ENCODE results near the gene LMCD1. TPM values are rescaled to one million over a fixed set of nuclear protein-coding genes. Genes with fewer than 3 reads are reported as not detected.

Gene LMCD1
- total and polyA plus RNA-seq, 2 experiments from 2014 or later = 21.8 to 35.3 TPM

- TF ChIP-seq ZNF114 (CRISPR knock-in tag; IDR thresholded peaks at IDR 0.05) = no peak
- no peak for TF ChIP-seq POLR2AphosphoS5 (IDR thresholded peaks at IDR 0.05; ENCODE audit: low read depth)
- TF ChIP-seq, protein P1, sequence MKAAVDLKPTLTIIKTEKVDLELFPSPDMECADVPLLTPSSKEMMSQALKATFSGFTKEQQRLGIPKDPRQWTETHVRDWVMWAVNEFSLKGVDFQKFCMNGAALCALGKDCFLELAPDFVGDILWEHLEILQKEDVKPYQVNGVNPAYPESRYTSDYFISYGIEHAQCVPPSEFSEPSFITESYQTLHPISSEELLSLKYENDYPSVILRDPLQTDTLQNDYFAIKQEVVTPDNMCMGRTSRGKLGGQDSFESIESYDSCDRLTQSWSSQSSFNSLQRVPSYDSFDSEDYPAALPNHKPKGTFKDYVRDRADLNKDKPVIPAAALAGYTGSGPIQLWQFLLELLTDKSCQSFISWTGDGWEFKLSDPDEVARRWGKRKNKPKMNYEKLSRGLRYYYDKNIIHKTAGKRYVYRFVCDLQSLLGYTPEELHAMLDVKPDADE (IDR thresholded peaks at IDR 0.05) = no peak
- TF ChIP-seq CTCF (conservative IDR thresholded peaks at IDR 0.05; ENCODE audit: low read depth in 2 of 2) = no peak
- TF ChIP-seq CREB1 (CRISPR knock-in tag; IDR thresholded peaks at IDR 0.05; ENCODE audit: low read depth) = no peak
- TF ChIP-seq NANOG (IDR thresholded peaks at IDR 0.05; ENCODE audit: borderline replicate concordance) = no peak
- no peak for TF ChIP-seq ZNF331 (CRISPR knock-in tag; IDR thresholded peaks at IDR 0.05; ENCODE audit: low read depth)
- TF ChIP-seq STAT1 (IDR thresholded peaks at IDR 0.05; ENCODE audit: unreplicated experiment) = no peak
- TF ChIP-seq EZH2phosphoT487 (IDR thresholded peaks at IDR 0.05; ENCODE audit: unreplicated experiment) = no peak
- TF ChIP-seq EZH2 (IDR thresholded peaks at IDR 0.05; ENCODE audit: low read depth, unreplicated experiment) = no peak
- no peak for TF ChIP-seq ZNF462 (CRISPR knock-in tag; IDR thresholded peaks at IDR 0.05)
- TF ChIP-seq, protein P2, sequence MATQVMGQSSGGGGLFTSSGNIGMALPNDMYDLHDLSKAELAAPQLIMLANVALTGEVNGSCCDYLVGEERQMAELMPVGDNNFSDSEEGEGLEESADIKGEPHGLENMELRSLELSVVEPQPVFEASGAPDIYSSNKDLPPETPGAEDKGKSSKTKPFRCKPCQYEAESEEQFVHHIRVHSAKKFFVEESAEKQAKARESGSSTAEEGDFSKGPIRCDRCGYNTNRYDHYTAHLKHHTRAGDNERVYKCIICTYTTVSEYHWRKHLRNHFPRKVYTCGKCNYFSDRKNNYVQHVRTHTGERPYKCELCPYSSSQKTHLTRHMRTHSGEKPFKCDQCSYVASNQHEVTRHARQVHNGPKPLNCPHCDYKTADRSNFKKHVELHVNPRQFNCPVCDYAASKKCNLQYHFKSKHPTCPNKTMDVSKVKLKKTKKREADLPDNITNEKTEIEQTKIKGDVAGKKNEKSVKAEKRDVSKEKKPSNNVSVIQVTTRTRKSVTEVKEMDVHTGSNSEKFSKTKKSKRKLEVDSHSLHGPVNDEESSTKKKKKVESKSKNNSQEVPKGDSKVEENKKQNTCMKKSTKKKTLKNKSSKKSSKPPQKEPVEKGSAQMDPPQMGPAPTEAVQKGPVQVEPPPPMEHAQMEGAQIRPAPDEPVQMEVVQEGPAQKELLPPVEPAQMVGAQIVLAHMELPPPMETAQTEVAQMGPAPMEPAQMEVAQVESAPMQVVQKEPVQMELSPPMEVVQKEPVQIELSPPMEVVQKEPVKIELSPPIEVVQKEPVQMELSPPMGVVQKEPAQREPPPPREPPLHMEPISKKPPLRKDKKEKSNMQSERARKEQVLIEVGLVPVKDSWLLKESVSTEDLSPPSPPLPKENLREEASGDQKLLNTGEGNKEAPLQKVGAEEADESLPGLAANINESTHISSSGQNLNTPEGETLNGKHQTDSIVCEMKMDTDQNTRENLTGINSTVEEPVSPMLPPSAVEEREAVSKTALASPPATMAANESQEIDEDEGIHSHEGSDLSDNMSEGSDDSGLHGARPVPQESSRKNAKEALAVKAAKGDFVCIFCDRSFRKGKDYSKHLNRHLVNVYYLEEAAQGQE (IDR thresholded peaks at IDR 0.05; ENCODE audit: unreplicated experiment) = no peak
- TF ChIP-seq JUNB (IDR thresholded peaks at IDR 0.05; ENCODE audit: unreplicated experiment) = no peak
- Histone ChIP-seq H3K27ac (ENCODE audit: low read depth) (no peak overlapping the region), H3K4me1 (ENCODE audit: insufficient read depth) (peaks cover 23% of the 10 kb centered on the region), H3K36me3 (ENCODE audit: insufficient read depth) (no peaks in the 10 kb centered on the region), H3K79me2 (replicated peaks; ENCODE audit: insufficient read depth) (peaks cover 13% of the 10 kb centered on the region), H2AFZ (no peak overlapping the region), H3K4me2 (no peak overlapping the region), H3K27me3 (ENCODE audit: insufficient read depth) (no peaks in the 10 kb centered on the region), H3F3A (replicated peaks; ENCODE audit: low read depth) (no peaks in the 10 kb centered on the region), H3K9me2 (ENCODE audit: insufficient read depth) (peaks cover 8% of the 10 kb centered on the region; the same call in 1 of the 2 replicates), H3K4me3 (no peak overlapping the region), H4K20me1 (replicated peaks; ENCODE audit: insufficient read depth) (no peaks in the 10 kb centered on the region; the same call in 1 of the 2 replicates)
- peaks cover 23% of the 10 kb centered on the region for H3K4me1 Mint-ChIP-seq
- no peak overlapping the region for H3K4me3 Mint-ChIP-seq
- peaks cover 4% of the 10 kb centered on the region; the same call in 2 of the 3 replicates for H3K9me3 Mint-ChIP-seq
- H3K27me3 Mint-ChIP-seq (ENCODE audit: insufficient read depth, low read depth, poor library complexity) = peaks cover 3% of the 10 kb centered on the region
- peaks cover 4% of the 10 kb centered on the region; the same call in 1 of the 3 replicates for H3K36me3 Mint-ChIP-seq (ENCODE audit: low read depth)
- H3K27ac Mint-ChIP-seq = no peak overlapping the region
- no peak for DNase-seq (ENCODE audit: low spot score)
- ATAC-seq = no peak
Observed at GRCh38 chr3:8523041-8523440, 21.4 kb downstream of the LMCD1 start.

Data from GM23338 (cell line).